ENCODE results near the gene TTC21B.

TTC21B gene

GRCh38 chr2:165827921-165828276 lies 125.7 kb downstream of the TTC21B start:
- no peak for DNase-seq

- no peak for DNase-seq
Measured at GRCh38 chr2:165827016-165827920, 126.3 kb downstream of the TTC21B start.

- peak; percentile 27 for DNase-seq
Measured at GRCh38 chr2:165825041-165825440, 128.5 kb downstream of the TTC21B start.
